H1 (cell line): ENCODE results near the gene CAMKMT. TPM values are rescaled to one million over a fixed set of nuclear protein-coding genes. Genes with fewer than 3 reads are reported as not detected.

Experiments used
- polyA plus RNA-seq, 7 experiments: library from polyadenylated mRNA; depleted of rRNA in 3 of 7; stranded (reverse) in 5 of 7; unstranded in 2 of 7; fragments of >200 nt in 5 of 7; fragments of 200-250 nt in 2 of 7; gene quantifications; 1 replicate in 5 of 7; 2 replicates in 1 of 7; 4 replicates in 1 of 7; pipeline versions ENCODE4 v1.2.1 to v1.2.3, GENCODE V29; 2011 to 2013; ENCODE audit warnings: missing spikeins in 2 of 7, mixed read lengths in 2 of 7
- total RNA-seq: library from RNA; stranded (reverse); fragmentation: NEBNext Ultra II Directional; extraction: Animal tissue kit (Norgen Biotek cat#: 25700); gene quantifications from 2 replicates; pipeline ENCODE4 v1.2.1, GENCODE V29; 2021
- TF ChIP-seq, protein P1 (sequence below): IDR thresholded peaks from 2 replicates; pipeline ENCODE4 v1.6.1; 2011; ENCODE audit warnings: low read depth, mild to moderate bottlenecking, low read length; ENCODE audit not compliant: insufficient read depth

Gene CAMKMT
- total and polyA plus RNA-seq, 2 of the 8 experiments (the other 6 are each of a cell fraction or from before 2014, with no cell fraction given), result 14.7 to 22.4 TPM

- TF ChIP-seq, protein P1, sequence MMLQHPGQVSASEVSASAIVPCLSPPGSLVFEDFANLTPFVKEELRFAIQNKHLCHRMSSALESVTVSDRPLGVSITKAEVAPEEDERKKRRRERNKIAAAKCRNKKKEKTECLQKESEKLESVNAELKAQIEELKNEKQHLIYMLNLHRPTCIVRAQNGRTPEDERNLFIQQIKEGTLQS, result no peak
These were observed at the start of gene CAMKMT, which contains the start of gene PREPL (continued) for GRCh38 chr2:44361330-44362206.
